ENCODE data around the gene GIPC3.

GIPC3 gene

GRCh38 chr19:3618144-3618810, 33.0 kb downstream of the GIPC3 start:
- Histone ChIP-seq H3K36me3 (ENCODE audit: insufficient read depth, insufficient read length, low read length) (peaks cover 87% of the 10 kb centered on the region), H3K9me3 (ENCODE audit: insufficient read depth, low read length) (no peaks in the 10 kb centered on the region), H3K9ac (ENCODE audit: insufficient read length, low read depth) (no peak overlapping the region), H3K4me1 (ENCODE audit: insufficient read depth, insufficient read length) (peaks cover 12% of the 10 kb centered on the region), H3K27me3 (ENCODE audit: insufficient read depth, insufficient read length) (no peaks in the 10 kb centered on the region), H3K4me3 (ENCODE audit: insufficient read length, low read depth) (no peak overlapping the region)
- no peak for TF ChIP-seq ZNF274 (IDR thresholded peaks at IDR 0.05; ENCODE audit: low read depth, low read length)
- TF ChIP-seq SUZ12 (IDR thresholded peaks at IDR 0.05; ENCODE audit: extremely low read depth, insufficient read depth, insufficient read length): no peak
- no peak for TF ChIP-seq YY1 (IDR thresholded peaks at IDR 0.05; ENCODE audit: insufficient read depth, insufficient read length)
- no peak for DNase-seq (ENCODE audit: low read depth, low spot score)

- Histone ChIP-seq H3K9me3 (ENCODE audit: insufficient read depth, low read length) (no peaks in the 10 kb centered on the region), H3K9ac (ENCODE audit: insufficient read length, low read depth) (no peak overlapping the region), H3K36me3 (ENCODE audit: insufficient read depth, insufficient read length, low read length) (peaks cover 87% of the 10 kb centered on the region), H3K4me1 (ENCODE audit: insufficient read depth, insufficient read length) (peaks cover 12% of the 10 kb centered on the region), H3K4me3 (ENCODE audit: insufficient read length, low read depth) (no peak overlapping the region), H3K27me3 (ENCODE audit: insufficient read depth, insufficient read length) (no peaks in the 10 kb centered on the region)
- no peak for DNase-seq (ENCODE audit: low read depth, low spot score)
- TF ChIP-seq YY1 (IDR thresholded peaks at IDR 0.05; ENCODE audit: insufficient read depth, insufficient read length) (no peak), SUZ12 (IDR thresholded peaks at IDR 0.05; ENCODE audit: extremely low read depth, insufficient read depth, insufficient read length) (no peak), ZNF274 (IDR thresholded peaks at IDR 0.05; ENCODE audit: low read depth, low read length) (no peak)
Measured at GRCh38 chr19:3618811-3619630, 33.7 kb downstream of the GIPC3 start.

- peaks cover 87% of the 10 kb centered on the region for H3K36me3 ChIP-seq (ENCODE audit: insufficient read depth, insufficient read length, low read length)
- H3K27me3 ChIP-seq (ENCODE audit: insufficient read depth, insufficient read length): no peaks in the 10 kb centered on the region
- DNase-seq (ENCODE audit: low read depth, low spot score): no peak
- H3K9ac ChIP-seq (ENCODE audit: insufficient read length, low read depth): no peak overlapping the region
- H3K9me3 ChIP-seq (ENCODE audit: insufficient read depth, low read length): no peaks in the 10 kb centered on the region
- no peak overlapping the region for H3K4me3 ChIP-seq (ENCODE audit: insufficient read length, low read depth)
- H3K4me1 ChIP-seq (ENCODE audit: insufficient read depth, insufficient read length): peaks cover 12% of the 10 kb centered on the region
- no peak for TF ChIP-seq SUZ12 (IDR thresholded peaks at IDR 0.05; ENCODE audit: extremely low read depth, insufficient read depth, insufficient read length)
- no peak for TF ChIP-seq ZNF274 (IDR thresholded peaks at IDR 0.05; ENCODE audit: low read depth, low read length)
- no peak for TF ChIP-seq YY1 (IDR thresholded peaks at IDR 0.05; ENCODE audit: insufficient read depth, insufficient read length)
Measured at GRCh38 chr19:3619631-3620012, 34.3 kb downstream of the GIPC3 start.

- Histone ChIP-seq H3K9me3 (ENCODE audit: insufficient read depth, low read length) (no peaks in the 10 kb centered on the region), H3K27me3 (ENCODE audit: insufficient read depth, insufficient read length) (no peaks in the 10 kb centered on the region), H3K4me3 (ENCODE audit: insufficient read length, low read depth) (no peak overlapping the region), H3K36me3 (ENCODE audit: insufficient read depth, insufficient read length, low read length) (peaks cover 83% of the 10 kb centered on the region), H3K4me1 (ENCODE audit: insufficient read depth, insufficient read length) (peaks cover 10% of the 10 kb centered on the region), H3K9ac (ENCODE audit: insufficient read length, low read depth) (no peak overlapping the region)
- TF ChIP-seq SUZ12 (IDR thresholded peaks at IDR 0.05; ENCODE audit: extremely low read depth, insufficient read depth, insufficient read length) (no peak), ZNF274 (IDR thresholded peaks at IDR 0.05; ENCODE audit: low read depth, low read length) (no peak), YY1 (IDR thresholded peaks at IDR 0.05; ENCODE audit: insufficient read depth, insufficient read length) (no peak)
- no peak for DNase-seq (ENCODE audit: low read depth, low spot score)
Measured at GRCh38 chr19:3620145-3620816, 35.0 kb downstream of the GIPC3 start.

GRCh38 chr19:3620817-3621547, 35.7 kb downstream of the GIPC3 start:
- TF ChIP-seq YY1 (IDR thresholded peaks at IDR 0.05; ENCODE audit: insufficient read depth, insufficient read length) (no peak), SUZ12 (IDR thresholded peaks at IDR 0.05; ENCODE audit: extremely low read depth, insufficient read depth, insufficient read length) (no peak), ZNF274 (IDR thresholded peaks at IDR 0.05; ENCODE audit: low read depth, low read length) (no peak)
- Histone ChIP-seq H3K9ac (ENCODE audit: insufficient read length, low read depth) (no peak overlapping the region), H3K9me3 (ENCODE audit: insufficient read depth, low read length) (no peaks in the 10 kb centered on the region), H3K4me3 (ENCODE audit: insufficient read length, low read depth) (no peak overlapping the region), H3K36me3 (ENCODE audit: insufficient read depth, insufficient read length, low read length) (peaks cover 76% of the 10 kb centered on the region), H3K27me3 (ENCODE audit: insufficient read depth, insufficient read length) (no peaks in the 10 kb centered on the region), H3K4me1 (ENCODE audit: insufficient read depth, insufficient read length) (peaks cover 14% of the 10 kb centered on the region)
- no peak for DNase-seq (ENCODE audit: low read depth, low spot score)

GRCh38 chr19:3621689-3622088, 36.4 kb downstream of the GIPC3 start:
- TF ChIP-seq SUZ12 (IDR thresholded peaks at IDR 0.05; ENCODE audit: extremely low read depth, insufficient read depth, insufficient read length) (no peak), YY1 (IDR thresholded peaks at IDR 0.05; ENCODE audit: insufficient read depth, insufficient read length) (no peak), ZNF274 (IDR thresholded peaks at IDR 0.05; ENCODE audit: low read depth, low read length) (no peak)
- H3K36me3 ChIP-seq (ENCODE audit: insufficient read depth, insufficient read length, low read length): peaks cover 73% of the 10 kb centered on the region
- H3K9ac ChIP-seq (ENCODE audit: insufficient read length, low read depth): no peak overlapping the region
- H3K4me1 ChIP-seq (ENCODE audit: insufficient read depth, insufficient read length): peaks cover 14% of the 10 kb centered on the region
- no peaks in the 10 kb centered on the region for H3K27me3 ChIP-seq (ENCODE audit: insufficient read depth, insufficient read length)
- DNase-seq (ENCODE audit: low read depth, low spot score): no peak
- H3K4me3 ChIP-seq (ENCODE audit: insufficient read length, low read depth): no peak overlapping the region
- no peaks in the 10 kb centered on the region for H3K9me3 ChIP-seq (ENCODE audit: insufficient read depth, low read length)
